Measurements from ENCODE around the gene CCT6B. TPM values are rescaled to one million over a fixed set of nuclear protein-coding genes. Genes with fewer than 3 reads are reported as not detected.

CCT6B gene
- total RNA-seq, 1 donor from 2014 or later, result 2.6 TPM

DNA sequence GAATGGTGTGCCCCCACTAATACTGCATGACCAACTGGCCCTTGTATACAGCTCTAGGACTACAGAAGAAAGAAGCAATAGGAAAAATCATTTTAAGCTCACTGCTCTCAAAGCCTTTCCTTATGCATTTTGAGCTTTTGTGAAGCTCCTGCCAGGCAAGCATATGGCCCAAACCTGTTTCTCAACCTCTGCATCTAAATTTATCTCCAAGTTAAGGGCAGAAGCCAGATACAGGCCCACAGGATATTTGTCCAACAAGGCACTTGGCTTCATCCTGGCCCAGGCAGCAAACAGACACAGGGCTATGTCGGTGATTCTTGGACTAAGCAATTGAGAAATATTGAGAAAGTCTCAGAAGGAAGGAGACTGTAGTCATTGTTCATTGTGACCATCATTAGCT is 43.9 kb downstream of the CCT6B start:
- no peaks in the 10 kb centered on the region for H3K9me3 ChIP-seq (ENCODE audit: insufficient read depth, low read depth, low read length)
- H3K4me3 Mint-ChIP-seq (ENCODE audit: unreplicated experiment), result no peak overlapping the region
- no peak overlapping the region for H3K9ac ChIP-seq (ENCODE audit: low read length)
- H2AFZ ChIP-seq (ENCODE audit: low read depth, low read length), result no peak overlapping the region
- FAIRE-seq (no peak), DNase-seq (ENCODE audit: low read depth) (no peak)
- H3K36me3 Mint-ChIP-seq (ENCODE audit: low read depth, unreplicated experiment), result no peaks in the 10 kb centered on the region
- no peaks in the 10 kb centered on the region for H3K4me1 Mint-ChIP-seq (ENCODE audit: low read depth, unreplicated experiment)
- peaks cover 4% of the 10 kb centered on the region for H3K9me3 Mint-ChIP-seq (ENCODE audit: unreplicated experiment)
- H4K20me1 ChIP-seq (ENCODE audit: insufficient read depth, low read length), result no peaks in the 10 kb centered on the region
- no peak overlapping the region for H3K4me2 ChIP-seq (ENCODE audit: low read length)
- H3K36me3 ChIP-seq (ENCODE audit: insufficient read depth, low read length), result no peaks in the 10 kb centered on the region
- H3K4me1 ChIP-seq (ENCODE audit: insufficient read depth, low read length), result no peaks in the 10 kb centered on the region
- H3K27me3 Mint-ChIP-seq (ENCODE audit: low read depth, unreplicated experiment), result peaks cover 3% of the 10 kb centered on the region
- no peaks in the 10 kb centered on the region for H3K79me2 ChIP-seq (ENCODE audit: insufficient read depth, low read length)
- no peak overlapping the region for H3K27ac ChIP-seq (ENCODE audit: low read depth, low read length)
- no peak overlapping the region for H3K4me3 ChIP-seq (ENCODE audit: insufficient read depth, low read depth, low read length)
- TF ChIP-seq, protein P1, sequence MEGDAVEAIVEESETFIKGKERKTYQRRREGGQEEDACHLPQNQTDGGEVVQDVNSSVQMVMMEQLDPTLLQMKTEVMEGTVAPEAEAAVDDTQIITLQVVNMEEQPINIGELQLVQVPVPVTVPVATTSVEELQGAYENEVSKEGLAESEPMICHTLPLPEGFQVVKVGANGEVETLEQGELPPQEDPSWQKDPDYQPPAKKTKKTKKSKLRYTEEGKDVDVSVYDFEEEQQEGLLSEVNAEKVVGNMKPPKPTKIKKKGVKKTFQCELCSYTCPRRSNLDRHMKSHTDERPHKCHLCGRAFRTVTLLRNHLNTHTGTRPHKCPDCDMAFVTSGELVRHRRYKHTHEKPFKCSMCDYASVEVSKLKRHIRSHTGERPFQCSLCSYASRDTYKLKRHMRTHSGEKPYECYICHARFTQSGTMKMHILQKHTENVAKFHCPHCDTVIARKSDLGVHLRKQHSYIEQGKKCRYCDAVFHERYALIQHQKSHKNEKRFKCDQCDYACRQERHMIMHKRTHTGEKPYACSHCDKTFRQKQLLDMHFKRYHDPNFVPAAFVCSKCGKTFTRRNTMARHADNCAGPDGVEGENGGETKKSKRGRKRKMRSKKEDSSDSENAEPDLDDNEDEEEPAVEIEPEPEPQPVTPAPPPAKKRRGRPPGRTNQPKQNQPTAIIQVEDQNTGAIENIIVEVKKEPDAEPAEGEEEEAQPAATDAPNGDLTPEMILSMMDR (IDR thresholded peaks at IDR 0.05; ENCODE audit: insufficient read depth, low read depth, low read length), result no peak
- no peak for TF ChIP-seq EZH2 (IDR thresholded peaks at IDR 0.05; ENCODE audit: insufficient read depth, low read length)
- H3K27ac Mint-ChIP-seq (ENCODE audit: unreplicated experiment), result no peak overlapping the region
- H3K27me3 ChIP-seq (ENCODE audit: insufficient read depth, low read length), result no peaks in the 10 kb centered on the region

GRCh38 chr17:34916120-34916519 is 45.1 kb downstream of the CCT6B start:
- peaks cover 7% of the 10 kb centered on the region for H3K9me3 Mint-ChIP-seq (ENCODE audit: unreplicated experiment)
- Histone ChIP-seq H4K20me1 (ENCODE audit: insufficient read depth, low read length) (no peaks in the 10 kb centered on the region), H3K9ac (ENCODE audit: low read length) (no peak overlapping the region), H2AFZ (ENCODE audit: low read depth, low read length) (no peak overlapping the region), H3K36me3 (ENCODE audit: insufficient read depth, low read length) (no peaks in the 10 kb centered on the region), H3K27ac (ENCODE audit: low read depth, low read length) (no peak overlapping the region), H3K4me1 (ENCODE audit: insufficient read depth, low read length) (no peaks in the 10 kb centered on the region), H3K79me2 (ENCODE audit: insufficient read depth, low read length) (no peaks in the 10 kb centered on the region), H3K4me2 (ENCODE audit: low read length) (no peak overlapping the region), H3K27me3 (ENCODE audit: insufficient read depth, low read length) (no peaks in the 10 kb centered on the region), H3K4me3 (ENCODE audit: insufficient read depth, low read depth, low read length) (no peak overlapping the region), H3K9me3 (ENCODE audit: insufficient read depth, low read depth, low read length) (no peaks in the 10 kb centered on the region)
- H3K36me3 Mint-ChIP-seq (ENCODE audit: low read depth, unreplicated experiment), result no peaks in the 10 kb centered on the region
- no peak overlapping the region for H3K4me3 Mint-ChIP-seq (ENCODE audit: unreplicated experiment)
- H3K27me3 Mint-ChIP-seq (ENCODE audit: low read depth, unreplicated experiment), result peaks cover 9% of the 10 kb centered on the region
- H3K27ac Mint-ChIP-seq (ENCODE audit: unreplicated experiment), result no peak overlapping the region
- no peak for TF ChIP-seq EZH2 (IDR thresholded peaks at IDR 0.05; ENCODE audit: insufficient read depth, low read length)
- TF ChIP-seq, protein P1 (IDR thresholded peaks at IDR 0.05; ENCODE audit: insufficient read depth, low read depth, low read length), result no peak
- FAIRE-seq (no peak), DNase-seq (ENCODE audit: low read depth) (no peak)
- H3K4me1 Mint-ChIP-seq (ENCODE audit: low read depth, unreplicated experiment), result no peaks in the 10 kb centered on the region

DNA sequence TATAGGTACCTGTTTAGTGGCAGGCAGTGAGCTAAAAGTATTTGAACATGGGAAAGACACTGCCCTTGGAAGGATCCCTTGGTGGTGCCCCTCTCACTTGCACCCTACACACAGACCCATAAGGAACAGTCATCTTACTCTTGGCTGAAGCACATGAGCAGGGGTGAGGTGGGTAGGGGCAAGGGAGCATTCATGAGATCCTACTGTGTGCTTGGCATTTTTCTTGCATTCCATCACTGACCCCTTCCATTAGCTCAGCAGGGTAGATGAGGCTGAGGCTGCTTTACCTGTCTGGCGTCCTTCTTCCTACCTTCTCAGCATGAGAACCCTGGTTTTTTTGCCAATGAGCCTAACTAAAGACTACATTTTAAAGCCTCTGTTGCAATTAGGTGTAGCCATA is 48.3 kb downstream of the CCT6B start:
- Histone ChIP-seq H3K4me1 (ENCODE audit: insufficient read depth, low read length) (no peaks in the 10 kb centered on the region), H3K36me3 (ENCODE audit: insufficient read depth, low read length) (no peaks in the 10 kb centered on the region), H3K4me2 (ENCODE audit: low read length) (no peak overlapping the region), H3K27ac (ENCODE audit: low read depth, low read length) (no peak overlapping the region), H3K79me2 (ENCODE audit: insufficient read depth, low read length) (no peaks in the 10 kb centered on the region), H3K27me3 (ENCODE audit: insufficient read depth, low read length) (no peaks in the 10 kb centered on the region), H3K9ac (ENCODE audit: low read length) (no peak overlapping the region), H3K9me3 (ENCODE audit: insufficient read depth, low read depth, low read length) (no peaks in the 10 kb centered on the region), H4K20me1 (ENCODE audit: insufficient read depth, low read length) (no peaks in the 10 kb centered on the region), H2AFZ (ENCODE audit: low read depth, low read length) (no peak overlapping the region), H3K4me3 (ENCODE audit: insufficient read depth, low read depth, low read length) (no peak overlapping the region)
- TF ChIP-seq, protein P1 (IDR thresholded peaks at IDR 0.05; ENCODE audit: insufficient read depth, low read depth, low read length), result no peak
- no peak for TF ChIP-seq EZH2 (IDR thresholded peaks at IDR 0.05; ENCODE audit: insufficient read depth, low read length)
- peaks cover 7% of the 10 kb centered on the region for H3K9me3 Mint-ChIP-seq (ENCODE audit: unreplicated experiment)
- H3K27me3 Mint-ChIP-seq (ENCODE audit: low read depth, unreplicated experiment), result peaks cover 25% of the 10 kb centered on the region
- no peak for DNase-seq (ENCODE audit: low read depth)
- no peak overlapping the region for H3K27ac Mint-ChIP-seq (ENCODE audit: unreplicated experiment)
- FAIRE-seq, result no peak
- H3K36me3 Mint-ChIP-seq (ENCODE audit: low read depth, unreplicated experiment), result no peaks in the 10 kb centered on the region
- H3K4me1 Mint-ChIP-seq (ENCODE audit: low read depth, unreplicated experiment), result no peaks in the 10 kb centered on the region
- no peak overlapping the region for H3K4me3 Mint-ChIP-seq (ENCODE audit: unreplicated experiment)

Measured in astrocyte (in vitro differentiated cells and primary cell).